GM19467 (cell line): ENCODE results near the gene SPTBN4.
"Not testable (repeated sequence)": the region's sequence is repeated elsewhere in the genome, so short reads cannot be mapped to it uniquely, and the experiment has no call there.

Experiments
- ATAC-seq: cut with Tn5 transposase; IDR thresholded peaks from one replicate; pipeline ENCODE4 v1.9.1; 2021; ENCODE audit warnings: mild to moderate bottlenecking, moderate library complexity; ENCODE audit not compliant: unreplicated experiment

SPTBN4 gene

GRCh38 chr19:40528078-40528477 is 61.3 kb downstream of the SPTBN4 start:
- no peak for ATAC-seq

DNA sequence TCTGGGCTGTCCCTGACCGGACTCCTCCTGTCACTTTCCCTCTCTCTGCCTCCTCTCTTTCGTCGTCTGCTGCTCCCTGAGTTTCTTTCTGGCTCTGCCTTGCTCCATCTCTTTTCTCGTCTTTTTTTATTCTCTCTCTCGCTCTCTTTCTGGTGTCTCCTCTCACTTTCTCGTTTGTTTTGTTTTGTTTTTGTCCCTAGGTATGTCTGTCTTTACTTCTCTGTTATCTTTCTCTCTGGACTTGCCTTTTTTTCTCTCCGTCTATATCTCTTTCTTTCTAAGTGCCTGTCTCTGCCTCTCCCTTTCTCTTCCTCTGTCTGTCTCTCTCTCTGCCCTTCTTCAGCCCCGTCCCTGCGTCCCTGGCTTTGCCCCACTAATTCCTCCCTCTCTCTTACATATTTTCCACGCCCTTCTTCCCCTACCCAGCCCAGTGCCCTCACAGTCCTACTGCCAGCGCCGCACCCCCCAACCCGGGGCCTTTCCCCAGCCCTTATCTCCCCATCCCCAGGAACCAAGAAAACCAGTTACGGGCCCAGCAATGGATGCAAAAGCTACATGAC is 61.8 kb downstream of the SPTBN4 start:
- ATAC-seq: no peak

DNA sequence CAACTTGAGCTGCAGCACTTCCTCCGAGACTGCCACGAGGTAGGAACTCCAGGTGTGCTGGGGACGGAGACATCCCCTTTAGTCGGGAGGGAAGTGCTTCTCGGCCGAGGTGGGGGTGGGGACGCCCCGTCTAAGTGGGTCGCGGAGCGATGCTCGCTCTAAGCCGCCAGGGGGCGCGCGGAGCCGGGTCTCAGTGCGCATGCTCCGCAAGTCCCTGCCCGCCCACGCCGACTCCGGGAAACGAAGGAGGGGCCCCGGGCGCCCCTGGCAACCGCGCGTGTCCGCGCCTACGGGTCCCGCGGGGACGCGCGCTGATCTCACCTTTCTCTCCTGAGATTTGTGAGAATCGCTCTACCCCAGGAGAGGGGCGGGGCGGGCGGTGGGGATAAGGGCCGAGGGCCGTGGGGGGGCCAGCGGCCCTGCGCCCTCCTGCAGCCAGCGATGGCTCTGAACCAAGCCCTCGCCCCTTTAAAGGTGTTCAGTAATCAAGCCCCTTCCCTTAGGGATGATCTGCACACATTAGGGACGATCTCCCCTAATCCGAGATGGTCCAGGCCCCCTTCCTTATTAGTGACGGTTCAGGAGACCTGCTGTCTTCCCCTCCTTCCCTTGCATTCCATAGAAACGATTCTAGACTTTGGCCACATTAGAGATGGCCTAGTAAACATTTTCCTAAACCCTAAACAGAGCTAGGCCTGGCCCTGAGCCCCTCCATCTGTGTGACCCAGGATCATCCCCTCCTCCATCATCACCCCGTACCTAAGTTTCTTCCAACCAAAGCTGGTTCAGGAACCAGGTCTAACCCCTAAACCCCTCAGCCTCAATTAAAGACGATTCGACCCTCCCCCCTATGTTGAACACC is 62.5 kb downstream of the SPTBN4 start:
- ATAC-seq: no peak

- ATAC-seq: no peak
Measured at GRCh38 chr19:40530091-40530901, 63.5 kb downstream of the SPTBN4 start.

DNA sequence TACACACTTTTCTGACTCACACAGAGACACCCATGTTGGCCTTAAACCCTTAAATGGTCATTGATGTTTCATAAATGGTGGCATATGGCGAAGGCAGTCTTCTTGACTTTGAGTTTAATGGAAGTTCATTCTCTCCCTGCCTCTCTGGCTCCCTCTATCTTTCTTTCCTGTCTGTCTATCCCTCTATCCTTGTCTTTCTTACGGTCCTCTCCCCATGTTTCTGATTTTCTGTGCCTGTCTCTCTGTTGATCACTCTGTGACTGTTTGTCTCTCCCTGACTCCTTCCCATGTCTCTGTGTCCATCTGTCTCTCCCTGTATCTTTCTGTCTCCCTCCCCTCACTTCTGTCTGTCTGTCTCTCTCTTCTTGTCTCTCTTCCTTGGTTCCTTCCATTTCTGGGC is 66.7 kb downstream of the SPTBN4 start:
- ATAC-seq: no peak

DNA sequence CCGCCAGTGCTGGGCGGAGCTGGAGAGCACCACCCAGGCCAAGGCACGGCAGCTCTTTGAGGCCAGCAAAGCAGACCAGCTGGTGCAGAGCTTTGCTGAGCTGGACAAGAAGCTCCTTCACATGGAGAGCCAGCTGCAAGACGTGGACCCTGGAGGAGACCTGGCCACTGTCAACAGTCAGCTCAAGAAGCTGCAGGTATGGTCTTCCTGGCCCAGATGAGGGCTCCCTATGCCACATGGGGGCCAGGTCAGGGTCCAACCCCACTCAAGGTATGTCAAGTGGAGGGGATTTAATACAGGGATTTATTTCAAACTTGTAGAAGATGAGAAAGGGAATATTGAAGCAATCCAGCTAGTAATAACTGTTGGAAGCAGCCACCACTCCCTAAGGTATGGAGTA is 67.3 kb downstream of the SPTBN4 start:
- ATAC-seq: no peak

DNA sequence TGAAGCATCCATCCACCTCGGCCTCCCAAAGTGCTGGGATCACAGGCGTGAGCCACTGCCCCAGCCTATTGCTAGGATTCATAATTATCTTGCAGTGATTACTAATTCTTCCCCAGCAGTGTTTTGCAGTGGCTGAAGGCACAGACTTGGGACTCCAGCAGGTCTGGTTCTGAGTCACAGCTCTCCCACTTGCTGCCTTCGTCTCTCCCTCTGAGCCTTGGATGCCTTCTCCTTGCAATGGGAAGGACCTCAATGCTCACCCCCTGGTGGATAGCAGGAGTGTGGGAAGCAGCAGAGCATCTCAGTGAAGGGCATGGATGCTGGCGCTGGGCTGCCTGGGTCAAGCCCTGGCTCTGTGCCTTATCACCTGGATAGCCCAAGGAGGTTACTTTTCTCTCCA is 72.3 kb downstream of the SPTBN4 start:
- no peak for ATAC-seq

GRCh38 chr19:40542202-40542859 is 75.5 kb downstream of the SPTBN4 start:
- no peak for ATAC-seq

GRCh38 chr19:40543029-40543597 is 76.3 kb downstream of the SPTBN4 start:
- no peak for ATAC-seq

- ATAC-seq: not testable (repeated sequence)
Measured at GRCh38 chr19:40546153-40546841, 79.5 kb downstream of the SPTBN4 start.

- ATAC-seq: not testable (repeated sequence)
Measured at GRCh38 chr19:40547190-40547589, 80.4 kb downstream of the SPTBN4 start.

GRCh38 chr19:40547836-40548235 is 81.0 kb downstream of the SPTBN4 start:
- no peak for ATAC-seq

- ATAC-seq: no peak
Measured at GRCh38 chr19:40549007-40549708, 82.4 kb downstream of the SPTBN4 start.

DNA sequence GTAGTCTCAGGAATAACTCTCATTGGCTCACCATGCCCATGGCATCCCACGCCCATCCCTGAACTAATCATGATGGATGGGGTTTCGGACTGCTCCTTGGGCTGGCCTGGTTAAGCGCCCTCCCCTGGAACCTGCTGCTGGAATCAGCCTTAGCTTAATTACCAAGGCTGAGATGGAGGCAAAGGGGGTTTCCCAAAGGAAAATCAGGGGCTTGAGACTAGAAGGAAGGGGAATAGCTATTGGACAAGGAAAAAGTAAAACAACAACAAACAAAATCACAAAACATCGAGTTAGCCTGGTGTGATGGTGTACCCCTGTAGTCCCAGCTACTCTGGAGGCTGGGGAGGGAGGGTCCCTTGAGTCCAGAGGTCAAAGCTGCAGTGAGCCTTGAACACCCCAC is 84.2 kb downstream of the SPTBN4 start:
- ATAC-seq: no peak

GRCh38 chr19:40552848-40553247 is 86.0 kb downstream of the SPTBN4 start:
- no peak for ATAC-seq

GRCh38 chr19:40553885-40554857 is 87.4 kb downstream of the SPTBN4 start:
- no peak for ATAC-seq

- ATAC-seq: no peak
Measured at GRCh38 chr19:40555978-40556689, 89.3 kb downstream of the SPTBN4 start.
